Smooth muscle cell (in vitro differentiated cells): ENCODE data around the gene DCDC2C. TPM values are rescaled to one million over a fixed set of nuclear protein-coding genes. Genes with fewer than 3 reads are reported as not detected.
A peak's percentile ranks its signal among the peaks of the same experiment; 100 is the strongest.

Source experiments
- DNase-seq: peaks from one replicate; lab custom pipeline; 2025; ENCODE audit not compliant: unreplicated experiment; lab: John Stamatoyannopoulos, UW
- H2AFZ ChIP-seq: fragments of 200-600 bp; sonication (generic); 2 replicates; pipeline ENCODE4 v1.6.0; 2016; ENCODE audit warnings: antibody characterized with exemption, low read depth, mild to moderate bottlenecking
- H3F3A ChIP-seq: fragments of 200-600 bp; sonication (generic); 2 replicates; pipeline ENCODE4 v1.6.0; 2017; ENCODE audit warnings: antibody characterized with exemption, low read depth
- H3K27ac ChIP-seq: fragments of 200-600 bp; sonication (generic); 2 replicates; pipeline ENCODE4 v1.5.1; 2016; ENCODE audit warnings: low read depth, mild to moderate bottlenecking
- H3K27me3 ChIP-seq: fragments of 200-600 bp; sonication (generic); 2 replicates; pipeline ENCODE4 v1.6.1; 2016; ENCODE audit warnings: low read depth, mild to moderate bottlenecking
- H3K36me3 ChIP-seq: fragments of 200-600 bp; sonication (generic); 2 replicates; pipeline ENCODE4 v1.5.1; 2016; ENCODE audit warnings: low read depth
- H3K4me1 ChIP-seq: fragments of 200-600 bp; sonication (generic); 2 replicates; pipeline ENCODE4 v1.5.1; 2016; ENCODE audit warnings: low read depth
- H3K4me2 ChIP-seq: fragments of 200-600 bp; sonication (generic); 2 replicates; pipeline ENCODE4 v1.6.0; 2016; ENCODE audit warnings: mild to moderate bottlenecking
- H3K4me3 ChIP-seq: fragments of 200-600 bp; sonication (generic); 2 replicates; pipeline ENCODE4 v1.5.1; 2016; ENCODE audit warnings: mild to moderate bottlenecking
- H3K79me2 ChIP-seq: fragments of 200-600 bp; sonication (generic); 2 replicates; pipeline ENCODE4 v1.6.0; 2016; ENCODE audit warnings: low read depth, mild to moderate bottlenecking
- H3K9ac ChIP-seq: fragments of 200-600 bp; sonication (generic); 2 replicates; pipeline ENCODE4 v1.6.0; 2016; ENCODE audit warnings: low read depth
- H3K9me3 ChIP-seq: fragments of 200-600 bp; sonication (generic); replicated peaks from 2 replicates; pipeline ENCODE4 v1.5.1; 2016; ENCODE audit warnings: low read depth
- H4K20me1 ChIP-seq: fragments of 200-600 bp; sonication (generic); 2 replicates; pipeline ENCODE4 v1.6.0; 2016; ENCODE audit warnings: low read depth
- WGBS: methylation state at CpG from one replicate; pipeline ENCODE4 v1.1.7; 2016; ENCODE audit warnings: low lambda C conversion rate; 5-methylcytosine and 5-hydroxymethylcytosine counted together
- polyA plus RNA-seq: library from polyadenylated mRNA; unstranded; fragments of >200 nt; fragmentation: Nextera tagmentation; extraction: Ambion mirVana; gene quantifications from 2 replicates; pipeline ENCODE4 v1.2.1, GENCODE V29; 2016
- total RNA-seq: library from RNA; depleted of rRNA; stranded (reverse); fragments of >200 nt; gene quantifications from 2 replicates; pipeline ENCODE4 v1.2.3, GENCODE V29; 2014
- TF ChIP-seq, protein P1 (sequence below): fragments of 200-600 bp; sonication (generic); IDR thresholded peaks from 2 replicates; pipeline ENCODE4 v1.5.1; 2017; ENCODE audit warnings: borderline replicate concordance, mild to moderate bottlenecking, antibody characterized with exemption; ENCODE audit not compliant: insufficient read depth, poor library complexity, severe bottlenecking

Gene DCDC2C
- total and polyA plus RNA-seq, 2 experiments from 2014 or later: not detected

- Histone ChIP-seq H3K4me3 (no peak overlapping the region), H3K27me3 (no peaks in the 10 kb centered on the region), H3K4me1 (no peaks in the 10 kb centered on the region), H3K9me3 (no peaks in the 10 kb centered on the region), H3F3A (no peaks in the 10 kb centered on the region), H4K20me1 (no peaks in the 10 kb centered on the region), H3K79me2 (no peaks in the 10 kb centered on the region), H3K4me2 (no peak overlapping the region), H3K9ac (no peak overlapping the region), H2AFZ (no peak overlapping the region), H3K27ac (no peak overlapping the region), H3K36me3 (no peaks in the 10 kb centered on the region)
- DNase-seq: no peak
- TF ChIP-seq, protein P1, sequence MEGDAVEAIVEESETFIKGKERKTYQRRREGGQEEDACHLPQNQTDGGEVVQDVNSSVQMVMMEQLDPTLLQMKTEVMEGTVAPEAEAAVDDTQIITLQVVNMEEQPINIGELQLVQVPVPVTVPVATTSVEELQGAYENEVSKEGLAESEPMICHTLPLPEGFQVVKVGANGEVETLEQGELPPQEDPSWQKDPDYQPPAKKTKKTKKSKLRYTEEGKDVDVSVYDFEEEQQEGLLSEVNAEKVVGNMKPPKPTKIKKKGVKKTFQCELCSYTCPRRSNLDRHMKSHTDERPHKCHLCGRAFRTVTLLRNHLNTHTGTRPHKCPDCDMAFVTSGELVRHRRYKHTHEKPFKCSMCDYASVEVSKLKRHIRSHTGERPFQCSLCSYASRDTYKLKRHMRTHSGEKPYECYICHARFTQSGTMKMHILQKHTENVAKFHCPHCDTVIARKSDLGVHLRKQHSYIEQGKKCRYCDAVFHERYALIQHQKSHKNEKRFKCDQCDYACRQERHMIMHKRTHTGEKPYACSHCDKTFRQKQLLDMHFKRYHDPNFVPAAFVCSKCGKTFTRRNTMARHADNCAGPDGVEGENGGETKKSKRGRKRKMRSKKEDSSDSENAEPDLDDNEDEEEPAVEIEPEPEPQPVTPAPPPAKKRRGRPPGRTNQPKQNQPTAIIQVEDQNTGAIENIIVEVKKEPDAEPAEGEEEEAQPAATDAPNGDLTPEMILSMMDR: peak; percentile 58
- WGBS: 70% methylated on average over 6 of the region's 6 CpGs
Measured at GRCh38 chr2:3827673-3828575, 124.5 kb downstream of the DCDC2C start.

DNA sequence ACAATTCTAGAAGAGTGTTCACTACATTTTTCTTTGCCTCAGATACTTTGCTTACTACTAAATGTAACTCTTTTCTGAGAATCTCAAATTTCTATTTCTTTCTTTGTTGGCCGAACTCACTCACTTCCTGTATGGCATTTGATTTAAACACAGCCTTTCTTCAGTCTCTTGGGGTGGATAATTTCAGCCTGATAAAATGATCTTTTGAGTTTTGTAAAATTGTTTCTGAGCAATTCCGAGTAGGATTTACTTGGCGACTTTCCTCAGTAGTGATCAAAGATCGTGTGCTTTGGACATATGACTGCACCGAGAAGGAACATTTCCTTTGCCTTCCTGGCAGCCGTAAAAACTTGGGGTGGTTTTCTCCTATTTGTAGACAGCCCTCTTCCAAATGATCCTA is 127.4 kb downstream of the DCDC2C start:
- no peaks in the 10 kb centered on the region for H3K79me2 ChIP-seq
- H2AFZ ChIP-seq: no peak overlapping the region
- H3K27ac ChIP-seq: no peak overlapping the region
- H3K9me3 ChIP-seq: no peaks in the 10 kb centered on the region
- no peak for DNase-seq
- H3K9ac ChIP-seq: no peak overlapping the region
- no peak overlapping the region for H3K4me2 ChIP-seq
- no peaks in the 10 kb centered on the region for H3K4me1 ChIP-seq
- H3K4me3 ChIP-seq: no peak overlapping the region
- TF ChIP-seq, protein P1: no peak
- no peaks in the 10 kb centered on the region for H3K36me3 ChIP-seq
- H3K27me3 ChIP-seq: no peaks in the 10 kb centered on the region
- 88% methylated on average over 6 of the region's 6 CpGs for WGBS
- no peaks in the 10 kb centered on the region for H3F3A ChIP-seq
- no peaks in the 10 kb centered on the region for H4K20me1 ChIP-seq

GRCh38 chr2:3837086-3837485 is 133.7 kb downstream of the DCDC2C start:
- Histone ChIP-seq H3K36me3 (no peaks in the 10 kb centered on the region), H3K4me3 (no peak overlapping the region), H2AFZ (no peak overlapping the region), H3K4me2 (no peak overlapping the region), H3K4me1 (no peaks in the 10 kb centered on the region), H4K20me1 (no peaks in the 10 kb centered on the region), H3F3A (no peaks in the 10 kb centered on the region), H3K9me3 (no peaks in the 10 kb centered on the region), H3K79me2 (no peaks in the 10 kb centered on the region), H3K27me3 (no peaks in the 10 kb centered on the region), H3K27ac (no peak overlapping the region), H3K9ac (no peak overlapping the region)
- TF ChIP-seq, protein P1: no peak
- WGBS: 91% methylated on average over 7 of the region's 7 CpGs
- DNase-seq: no peak
